Body of pancreas (tissue), 4 donors: ENCODE measurements around the gene ATP10A. TPM values are rescaled to one million over a fixed set of nuclear protein-coding genes. Genes with fewer than 3 reads are reported as not detected.

Experiments
- ATAC-seq: fragments of 150-250 bp; one replicate; pipeline ENCODE4 v1.9.1; 2016
- DNase-seq, 4 donors: peaks; one replicate each; pipeline ENCODE4 v3.0.0-alpha.2; 2019
- H3K27ac ChIP-seq, 4 donors: fragments of 200-600 bp; sonication (generic); 1 replicate in 3 of 4; 2 replicates in 1 of 4; pipeline versions ENCODE4 v1.5.1 to v1.6.1; 2016 to 2019; ENCODE audit warnings: mild to moderate bottlenecking in 1 of 4, mixed read lengths in 1 of 4, moderate library complexity in 1 of 4
- H3K27me3 ChIP-seq, 2 donors: fragments of 200-600 bp; sonication (generic); one replicate each; pipeline ENCODE4 v1.6.0; 2016; ENCODE audit warnings: mild to moderate bottlenecking in 1 of 2
- H3K36me3 ChIP-seq, 2 donors: fragments of 200-600 bp; sonication (generic); replicated peaks in 1 of 2; 2 replicates each; pipeline ENCODE4 v1.5.1; 2016; ENCODE audit warnings: low read depth in 2 of 2; ENCODE audit not compliant: insufficient read depth in 1 of 2
- H3K4me1 ChIP-seq: fragments of 200-600 bp; sonication (generic); one replicate; pipeline ENCODE4 v1.6.0; 2016
- H3K4me3 ChIP-seq, 2 donors: fragments of 200-600 bp; sonication (generic); 1 replicate in 1 of 2; 2 replicates in 1 of 2; pipeline ENCODE4 v1.5.1; 2016 to 2019
- H3K9me3 ChIP-seq, 3 donors: fragments of 200-600 bp; sonication (generic); 1 replicate in 2 of 3; 2 replicates in 1 of 3; pipeline ENCODE4 v1.5.1; 2016
- CTCF ChIP-seq, 7 experiments: fragments of 450-650 bp in 4 of 7; fragments of 200-600 bp in 3 of 7; sonication (generic) in 3 of 7; IDR thresholded peaks; one replicate each; pipeline ENCODE4 v1.5.1; 2016 to 2019; ENCODE audit warnings: antibody characterized with exemption in 7 of 7
- POLR2A ChIP-seq, 3 donors: fragments of 450-650 bp; IDR thresholded peaks; one replicate each; pipeline ENCODE4 v1.6.1; 2016; ENCODE audit warnings: antibody characterized with exemption in 3 of 3, mild to moderate bottlenecking in 2 of 3
- WGBS, 2 donors: methylation state at CpG; one replicate each; pipeline ENCODE4 v1.1.5; 2017; 5-methylcytosine and 5-hydroxymethylcytosine counted together
- intact Hi-C: fragments of 100-400 bp; cut with DNase I; formaldehyde crosslinking; loops from one replicate; pipeline ENCODE4 v1.15.1; 2023
- total RNA-seq, 2 donors: library from RNA; depleted of rRNA; stranded (reverse); fragments of >200 nt; gene quantifications; one replicate each; pipeline ENCODE4 v1.1.0, GENCODE V29; 2016

Gene ATP10A
- total RNA-seq, 2 donors from 2014 or later: 1.3 to 2.0 TPM

- H3K27me3 ChIP-seq: no peaks in the 10 kb centered on the region
- H3K27ac ChIP-seq: no peak overlapping the region
- no peaks in the 10 kb centered on the region for H3K36me3 ChIP-seq
- TF ChIP-seq POLR2A (IDR thresholded peaks at IDR 0.05): no peak
- no peak for TF ChIP-seq CTCF (IDR thresholded peaks at IDR 0.05)
- intact Hi-C loops: no loop called here
- 50 to 60% methylated on average over 14 of the region's 14 CpGs for WGBS, 2 donors
- no peaks in the 10 kb centered on the region for H3K9me3 ChIP-seq
- ATAC-seq (no peak), DNase-seq (no peak)
- no peak overlapping the region for H3K4me3 ChIP-seq
- no peaks in the 10 kb centered on the region for H3K4me1 ChIP-seq
These were observed 145.5 kb downstream of the ATP10A start for GRCh38 chr15:25717457-25718168.

GRCh38 chr15:25717127-25717456 is 146.0 kb downstream of the ATP10A start:
- Histone ChIP-seq H3K4me3 (no peak overlapping the region), H3K36me3 (no peaks in the 10 kb centered on the region), H3K27ac (no peak overlapping the region), H3K9me3 (no peaks in the 10 kb centered on the region), H3K27me3 (no peaks in the 10 kb centered on the region), H3K4me1 (no peaks in the 10 kb centered on the region)
- DNase-seq: no peak
- 68 to 71% methylated on average over 3 of the region's 3 CpGs for WGBS, 2 donors
- intact Hi-C loops: no loop called here
- TF ChIP-seq POLR2A (IDR thresholded peaks at IDR 0.05) (no peak), CTCF (IDR thresholded peaks at IDR 0.05) (no peak)
- no peak for ATAC-seq

GRCh38 chr15:25716414-25717126 is 146.6 kb downstream of the ATP10A start:
- no peak overlapping the region for H3K27ac ChIP-seq
- intact Hi-C loops: no loop called here
- TF ChIP-seq POLR2A (IDR thresholded peaks at IDR 0.05) (no peak), CTCF (IDR thresholded peaks at IDR 0.05) (no peak)
- DNase-seq (no peak), ATAC-seq (no peak)
- no peaks in the 10 kb centered on the region for H3K27me3 ChIP-seq
- no peaks in the 10 kb centered on the region for H3K36me3 ChIP-seq
- H3K4me1 ChIP-seq: no peaks in the 10 kb centered on the region
- H3K4me3 ChIP-seq: no peak overlapping the region
- no peaks in the 10 kb centered on the region for H3K9me3 ChIP-seq
- 68 to 77% methylated on average over 16 to 21 of the region's 21 CpGs for WGBS, 2 donors

GRCh38 chr15:25715536-25716413 is 147.4 kb downstream of the ATP10A start:
- 64 to 68% methylated on average over 15 to 18 of the region's 18 CpGs for WGBS, 2 donors
- no peak for ATAC-seq
- Histone ChIP-seq H3K27ac (no peak overlapping the region), H3K4me1 (no peaks in the 10 kb centered on the region), H3K36me3 (no peaks in the 10 kb centered on the region), H3K9me3 (no peaks in the 10 kb centered on the region), H3K27me3 (no peaks in the 10 kb centered on the region), H3K4me3 (no peak overlapping the region)
- TF ChIP-seq CTCF (IDR thresholded peaks at IDR 0.05) (no peak), POLR2A (IDR thresholded peaks at IDR 0.05) (no peak)
- intact Hi-C loops: no loop called here
- peak in 1 of 4 donors; percentile 6 for DNase-seq
